NCI-H345 treated with DMSO at 0.1 percent for 48 hours (cell line): ENCODE measurements around the gene GABRP.

Source experiments
- DNase-seq: peaks from one replicate; lab custom pipeline; 2025; ENCODE audit not compliant: unreplicated experiment; lab: John Stamatoyannopoulos, UW

The GABRP gene

GRCh38 chr5:170860818-170861666, 77.5 kb downstream of the GABRP start:
- DNase-seq: no peak

GRCh38 chr5:170861667-170861916, 78.1 kb downstream of the GABRP start:
- no peak for DNase-seq

- peak; percentile 33 for DNase-seq
Measured at GRCh38 chr5:170861917-170862766, 78.6 kb downstream of the GABRP start, which contains the start of gene RANBP17. Gene RANBP17, plus strand, starts transcription at chr5:170862018.

- DNase-seq: no peak
Measured at GRCh38 chr5:170863646-170864045, 80.1 kb downstream of the GABRP start.
